GM18951 (cell line): Measurements from ENCODE around the gene HSPA12A.
"Not testable (repeated sequence)": the region's sequence is repeated elsewhere in the genome, so short reads cannot be mapped to it uniquely, and the experiment has no call there.

ENCODE experiments used
- POLR2A ChIP-seq: IDR thresholded peaks from 4 replicates; pipeline ENCODE4 v1.6.1; 2011; ENCODE audit warnings: mild to moderate bottlenecking; ENCODE audit not compliant: insufficient read length, insufficient read depth; ENCODE audit errors: extremely low read depth
- in situ Hi-C: fragments of 300-500 bp; cut with MboI; formaldehyde crosslinking; loops from one replicate; pipeline ENCODE4 v1.12.0; 2022; ENCODE audit warnings: low sequenced_read_pairs, mixed read lengths, inconsistent platforms; ENCODE audit not compliant: unreplicated experiment

The HSPA12A gene

DNA sequence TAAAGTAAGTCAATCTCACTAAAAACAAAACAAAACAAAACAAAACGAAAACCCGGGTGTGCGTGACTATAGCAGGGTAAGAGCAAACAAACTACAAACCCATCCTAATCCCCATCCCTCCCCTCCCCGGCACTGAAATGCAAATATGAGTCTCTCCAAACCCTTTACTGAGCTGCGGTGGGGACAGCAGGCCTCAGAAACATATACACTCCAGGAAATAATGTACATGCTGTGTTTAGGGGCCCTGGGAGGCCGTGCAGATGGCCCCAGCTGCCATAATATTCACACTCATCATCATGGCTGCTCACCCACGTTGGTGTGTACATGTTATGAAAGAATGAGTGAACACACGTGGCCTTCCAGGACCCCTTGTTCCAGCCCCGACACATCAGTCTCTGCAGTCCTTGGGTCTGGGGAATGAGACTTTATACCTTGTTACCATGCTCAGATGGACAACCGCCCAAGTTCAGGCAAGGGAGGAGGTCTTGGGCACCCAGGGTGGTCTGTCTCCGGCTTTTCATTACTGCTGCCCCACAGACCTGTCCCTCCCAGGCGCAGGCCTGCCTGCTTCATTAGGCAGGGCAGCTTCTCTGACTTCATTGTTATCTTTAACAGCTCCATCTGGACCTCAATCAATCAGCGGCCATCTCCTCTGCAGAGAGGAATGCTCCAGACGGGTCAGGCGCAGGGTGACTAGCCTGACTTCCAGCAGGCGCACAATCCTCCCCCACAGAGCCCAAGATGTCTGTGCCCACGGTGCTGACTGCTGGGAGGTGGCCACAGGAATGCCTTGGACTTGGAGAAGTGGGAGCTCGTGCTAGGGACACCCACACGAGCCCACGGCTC is 20.6 kb downstream of the HSPA12A start:
- TF ChIP-seq POLR2A = no peak
- in situ Hi-C loops = no loop called here

DNA sequence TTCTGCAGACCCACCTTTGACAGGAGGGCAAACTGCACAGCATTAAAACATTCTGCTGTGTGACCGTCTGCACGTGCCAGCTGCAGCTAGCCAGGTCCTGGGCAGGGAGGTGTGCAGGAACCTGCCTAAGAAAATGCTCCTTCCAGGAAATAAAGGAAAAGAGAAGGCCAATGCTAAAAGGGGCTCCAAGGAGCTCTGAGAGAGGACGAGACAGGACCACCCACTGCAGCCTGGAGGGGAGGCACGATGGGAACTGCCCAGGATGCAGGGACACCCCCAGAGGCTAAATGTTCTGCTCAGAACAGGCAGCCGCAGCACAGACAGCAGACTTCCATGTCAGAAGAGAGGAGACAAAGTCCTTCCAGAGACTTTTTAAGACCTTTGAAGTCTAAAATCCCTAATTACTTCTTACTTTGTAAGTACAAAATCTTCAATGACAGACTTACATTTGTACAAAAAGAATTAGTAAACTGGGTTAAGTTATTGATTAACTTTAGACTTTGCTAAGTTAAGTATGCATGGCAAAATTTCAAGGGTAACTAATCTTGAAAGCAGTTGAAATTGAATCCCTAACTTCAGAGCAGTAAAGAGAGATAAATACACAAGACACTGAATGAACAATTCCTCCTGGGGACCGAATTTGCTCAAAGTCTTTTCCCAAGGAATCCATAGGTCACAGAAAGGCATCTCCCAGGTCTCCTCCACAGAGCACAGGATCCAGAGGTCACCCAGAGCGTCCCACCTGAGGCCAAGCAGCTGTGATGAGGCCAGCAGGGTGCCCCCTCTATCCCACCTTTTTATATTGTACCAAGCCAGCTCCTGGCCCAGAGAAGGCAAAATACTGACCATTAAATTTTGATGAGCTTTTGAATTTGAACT is 21.5 kb downstream of the HSPA12A start:
- in situ Hi-C loops = no loop called here
- no peak for TF ChIP-seq POLR2A

GRCh38 chr10:116720241-116720643 is 22.1 kb downstream of the HSPA12A start:
- TF ChIP-seq POLR2A = no peak
- in situ Hi-C loops = no loop called here

DNA sequence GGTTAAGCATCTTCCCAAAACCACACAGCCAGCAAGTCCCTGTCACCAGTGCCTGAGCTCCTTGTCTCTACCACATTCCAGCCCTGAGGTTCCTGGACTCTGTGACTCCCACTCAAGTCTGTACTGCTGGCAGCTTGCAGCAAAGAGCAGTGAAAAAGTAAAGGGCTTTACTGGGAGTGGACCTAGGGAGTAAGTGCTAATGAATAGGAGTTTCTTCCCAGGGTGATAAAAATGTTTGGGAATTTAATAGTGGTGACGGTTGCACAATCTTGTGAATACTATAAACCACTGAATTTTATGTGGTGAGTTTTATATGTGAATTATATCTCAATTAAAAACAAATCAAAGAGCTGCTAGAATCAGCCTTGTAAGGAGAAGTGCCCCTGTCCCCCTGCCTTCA is 22.6 kb downstream of the HSPA12A start:
- no peak for TF ChIP-seq POLR2A
- in situ Hi-C loops = no loop called here

- TF ChIP-seq POLR2A = no peak
- in situ Hi-C loops = no loop called here
Measured at GRCh38 chr10:116718058-116718457, 24.3 kb downstream of the HSPA12A start.

- in situ Hi-C loops = no loop called here
- no peak for TF ChIP-seq POLR2A
Measured at GRCh38 chr10:116716381-116716780, 26.0 kb downstream of the HSPA12A start.

DNA sequence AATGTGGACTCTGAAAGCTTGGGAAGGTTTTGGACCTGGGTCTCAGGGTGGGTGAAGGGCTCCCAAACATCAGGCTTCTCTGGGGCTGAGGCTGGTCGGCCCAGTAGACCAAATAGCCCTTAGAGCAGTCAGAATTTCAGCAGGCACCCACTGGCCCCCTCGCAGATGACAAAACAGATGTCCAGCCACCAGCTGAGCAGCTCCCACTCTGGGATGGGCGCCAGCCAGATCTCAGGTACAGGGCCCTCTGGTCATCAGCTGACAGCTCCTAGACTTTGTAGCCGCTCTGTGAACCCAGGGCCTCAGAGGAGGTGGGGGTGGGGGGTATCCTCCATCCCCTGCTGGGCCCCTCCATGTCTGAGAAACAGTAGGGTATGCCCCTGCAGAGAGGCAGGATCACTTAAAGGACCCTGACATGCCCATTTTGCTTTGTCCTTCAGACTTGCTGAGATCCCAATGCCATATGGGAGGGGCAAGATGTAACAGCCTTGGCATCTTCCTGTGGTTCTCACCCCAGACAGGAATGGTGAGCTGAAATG is 26.5 kb downstream of the HSPA12A start:
- in situ Hi-C loops = no loop called here
- TF ChIP-seq POLR2A = no peak

GRCh38 chr10:116715341-116715740 is 27.0 kb downstream of the HSPA12A start:
- in situ Hi-C loops = no loop called here
- TF ChIP-seq POLR2A = no peak

DNA sequence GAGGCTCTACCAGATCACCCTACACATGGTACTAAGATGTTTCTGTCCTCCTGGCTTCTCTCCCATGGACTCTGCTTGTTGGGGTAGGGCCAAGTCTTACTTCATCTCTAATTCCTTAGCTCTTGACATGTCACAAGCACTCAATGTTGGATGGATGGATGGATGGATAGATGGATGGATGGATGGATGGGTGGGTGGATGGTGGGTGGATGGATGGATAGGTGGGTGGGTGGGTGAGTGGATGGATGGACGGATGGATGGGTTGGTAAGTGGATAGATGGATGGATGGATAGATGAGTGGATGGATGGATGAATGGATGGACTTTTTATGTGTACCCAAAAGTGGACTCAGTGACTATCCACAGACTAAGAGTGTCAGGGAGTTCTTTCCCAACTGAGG is 28.5 kb downstream of the HSPA12A start:
- in situ Hi-C loops = no loop called here
- no peak for TF ChIP-seq POLR2A

DNA sequence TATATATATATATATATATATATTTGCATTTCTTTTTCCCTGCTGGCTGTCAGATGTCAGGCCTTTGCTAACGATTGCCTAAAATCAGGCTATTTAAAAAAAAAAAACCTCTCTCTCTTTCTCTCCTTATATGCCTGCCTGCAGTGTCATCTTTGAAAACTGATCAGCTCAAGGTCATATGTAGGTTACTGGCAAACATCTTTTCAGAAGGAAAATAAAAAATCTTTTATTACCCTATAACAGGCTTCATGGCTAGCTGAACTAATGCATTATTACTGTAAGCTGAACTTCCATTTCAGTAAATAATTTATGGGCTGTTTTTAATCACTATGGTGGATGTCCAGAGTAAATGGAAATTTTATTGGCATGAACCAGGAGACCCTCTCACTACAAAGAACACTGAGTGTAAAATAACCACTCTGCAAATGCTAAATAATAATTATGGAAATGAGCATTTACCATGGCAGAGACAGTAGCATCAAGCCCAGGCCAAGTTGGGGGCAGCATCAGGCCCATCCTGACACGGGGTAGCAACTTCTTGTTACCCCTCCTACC is 29.3 kb downstream of the HSPA12A start:
- no peak for TF ChIP-seq POLR2A
- in situ Hi-C loops = no loop called here

GRCh38 chr10:116712519-116712918 is 29.8 kb downstream of the HSPA12A start:
- TF ChIP-seq POLR2A = no peak
- in situ Hi-C loops = no loop called here

DNA sequence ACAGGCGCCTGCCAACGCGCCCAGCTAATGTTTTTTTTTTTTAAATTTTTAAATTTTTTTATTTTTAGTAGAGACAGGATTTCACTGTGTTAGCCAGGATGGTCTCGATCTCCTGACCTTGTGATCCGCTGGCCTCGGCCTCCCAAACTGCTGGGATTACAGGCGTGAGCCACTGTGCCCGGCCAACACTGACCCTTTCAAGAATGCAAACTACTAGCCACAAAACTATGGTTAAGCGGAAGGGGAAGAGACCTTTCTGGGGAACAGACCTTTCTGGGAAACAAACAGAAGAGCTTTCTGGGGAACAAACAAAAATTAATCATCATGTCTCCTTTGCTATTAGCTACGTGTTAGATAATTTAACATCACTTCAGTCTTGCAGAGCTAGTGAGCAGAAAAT is 30.6 kb downstream of the HSPA12A start:
- in situ Hi-C loops = not testable (repeated sequence)

- in situ Hi-C loops = no loop called here
- no peak for TF ChIP-seq POLR2A
Measured at GRCh38 chr10:116710076-116710475, 32.3 kb downstream of the HSPA12A start.
